Measurements from ENCODE around the gene ADAMTS18.

The ADAMTS18 gene

DNA sequence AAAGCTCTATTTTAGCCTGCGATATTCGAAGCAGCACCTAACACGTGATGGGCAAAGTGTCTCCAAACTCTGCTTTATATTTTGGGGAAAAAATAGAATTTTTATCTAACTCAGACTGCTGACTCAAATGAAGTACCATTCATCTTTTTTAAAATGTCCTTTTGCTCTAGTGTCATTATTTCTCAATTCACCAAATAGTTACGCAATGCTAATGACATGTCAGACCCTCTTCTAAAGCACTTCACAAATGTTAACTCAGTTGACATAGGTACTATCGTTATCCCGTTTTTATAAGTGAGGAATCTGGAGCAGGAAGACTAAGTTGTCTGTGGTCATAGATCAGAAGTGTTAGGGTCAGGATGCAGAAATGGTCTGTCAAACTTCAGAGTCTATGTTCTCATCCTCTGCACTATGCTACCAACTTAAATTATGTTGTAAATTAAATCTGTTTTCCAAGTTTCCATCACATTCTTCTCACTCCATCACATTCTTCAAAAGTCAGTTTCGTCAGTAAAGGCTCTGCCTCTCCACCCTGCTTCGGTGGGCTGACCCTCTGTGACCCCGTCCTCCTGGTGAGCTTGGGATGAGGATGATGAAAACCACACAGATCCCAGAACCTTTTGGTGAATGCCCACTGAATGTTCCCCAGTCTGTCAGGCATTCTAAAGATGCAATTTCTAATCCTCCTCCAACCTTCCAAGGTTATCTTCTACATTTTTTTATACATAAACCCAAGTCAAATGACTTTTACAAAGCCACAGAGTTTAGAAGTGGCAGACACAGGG lies 102.8 kb downstream of the ADAMTS18 start:
- no peak for ATAC-seq (ENCODE audit: insufficient read depth, low read depth)
- no peaks in the 10 kb centered on the region for H3K4me1 ChIP-seq (ENCODE audit: insufficient read depth, low read length)
- H4K20me1 ChIP-seq (ENCODE audit: insufficient read depth, low read length), result no peaks in the 10 kb centered on the region
- TF ChIP-seq, protein P1, sequence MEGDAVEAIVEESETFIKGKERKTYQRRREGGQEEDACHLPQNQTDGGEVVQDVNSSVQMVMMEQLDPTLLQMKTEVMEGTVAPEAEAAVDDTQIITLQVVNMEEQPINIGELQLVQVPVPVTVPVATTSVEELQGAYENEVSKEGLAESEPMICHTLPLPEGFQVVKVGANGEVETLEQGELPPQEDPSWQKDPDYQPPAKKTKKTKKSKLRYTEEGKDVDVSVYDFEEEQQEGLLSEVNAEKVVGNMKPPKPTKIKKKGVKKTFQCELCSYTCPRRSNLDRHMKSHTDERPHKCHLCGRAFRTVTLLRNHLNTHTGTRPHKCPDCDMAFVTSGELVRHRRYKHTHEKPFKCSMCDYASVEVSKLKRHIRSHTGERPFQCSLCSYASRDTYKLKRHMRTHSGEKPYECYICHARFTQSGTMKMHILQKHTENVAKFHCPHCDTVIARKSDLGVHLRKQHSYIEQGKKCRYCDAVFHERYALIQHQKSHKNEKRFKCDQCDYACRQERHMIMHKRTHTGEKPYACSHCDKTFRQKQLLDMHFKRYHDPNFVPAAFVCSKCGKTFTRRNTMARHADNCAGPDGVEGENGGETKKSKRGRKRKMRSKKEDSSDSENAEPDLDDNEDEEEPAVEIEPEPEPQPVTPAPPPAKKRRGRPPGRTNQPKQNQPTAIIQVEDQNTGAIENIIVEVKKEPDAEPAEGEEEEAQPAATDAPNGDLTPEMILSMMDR (IDR thresholded peaks at IDR 0.05; ENCODE audit: borderline replicate concordance, extremely low read depth, low read length, poor library complexity, severe bottlenecking), result no peak
- TF ChIP-seq EZH2 (IDR thresholded peaks at IDR 0.05; ENCODE audit: borderline replicate concordance, low read depth, low read length, severe bottlenecking), result no peak
- DNase-seq, result no peak
- H3K4me3 ChIP-seq (ENCODE audit: low read depth in 1 of 2, low read length in 2 of 2), result no peak overlapping the region
- H3K36me3 ChIP-seq (ENCODE audit: insufficient read depth, low read length), result no peaks in the 10 kb centered on the region
- no peaks in the 10 kb centered on the region for H3K27me3 ChIP-seq (ENCODE audit: insufficient read depth, low read length, poor library complexity)
- H3K9ac ChIP-seq (ENCODE audit: low read depth, low read length), result no peak overlapping the region
- H3K9me3 ChIP-seq (ENCODE audit: insufficient read depth, low read length, severe bottlenecking), result no peaks in the 10 kb centered on the region
- H3K27ac ChIP-seq (ENCODE audit: low read length), result no peak overlapping the region
- H3K79me2 ChIP-seq (ENCODE audit: insufficient read depth, low read length), result no peaks in the 10 kb centered on the region
- H3K4me2 ChIP-seq (ENCODE audit: insufficient read depth, low read length), result no peak overlapping the region
- no peak overlapping the region for H2AFZ ChIP-seq (ENCODE audit: low read depth, low read length)

DNA sequence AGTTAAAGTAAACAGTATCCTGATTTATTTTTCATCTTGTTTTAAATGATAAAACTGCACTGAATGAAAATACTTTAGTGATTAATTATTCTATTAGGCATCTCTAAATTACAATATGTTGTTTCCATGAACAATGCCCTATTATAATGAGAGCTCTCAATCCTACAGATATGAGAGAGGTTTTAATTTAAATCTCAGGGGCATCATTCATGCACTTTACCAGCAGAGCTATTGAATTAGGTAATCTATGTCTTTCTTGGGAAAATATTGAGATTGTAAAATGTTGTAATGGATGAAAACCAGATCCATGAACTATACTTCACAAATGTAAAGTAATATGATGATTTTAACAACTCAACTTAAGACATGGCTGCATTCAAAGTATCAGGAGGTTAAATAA lies 103.8 kb downstream of the ADAMTS18 start:
- H3K4me1 ChIP-seq (ENCODE audit: insufficient read depth, low read length), result no peaks in the 10 kb centered on the region
- TF ChIP-seq EZH2 (IDR thresholded peaks at IDR 0.05; ENCODE audit: borderline replicate concordance, low read depth, low read length, severe bottlenecking), result no peak
- H3K27me3 ChIP-seq (ENCODE audit: insufficient read depth, low read length, poor library complexity), result no peaks in the 10 kb centered on the region
- H4K20me1 ChIP-seq (ENCODE audit: insufficient read depth, low read length), result no peaks in the 10 kb centered on the region
- no peak overlapping the region for H3K9ac ChIP-seq (ENCODE audit: low read depth, low read length)
- DNase-seq, result no peak
- H3K9me3 ChIP-seq (ENCODE audit: insufficient read depth, low read length, severe bottlenecking), result no peaks in the 10 kb centered on the region
- no peaks in the 10 kb centered on the region for H3K79me2 ChIP-seq (ENCODE audit: insufficient read depth, low read length)
- no peak for ATAC-seq (ENCODE audit: insufficient read depth, low read depth)
- no peak overlapping the region for H2AFZ ChIP-seq (ENCODE audit: low read depth, low read length)
- no peaks in the 10 kb centered on the region for H3K36me3 ChIP-seq (ENCODE audit: insufficient read depth, low read length)
- no peak overlapping the region for H3K27ac ChIP-seq (ENCODE audit: low read length)
- no peak overlapping the region for H3K4me3 ChIP-seq (ENCODE audit: low read depth in 1 of 2, low read length in 2 of 2)
- no peak overlapping the region for H3K4me2 ChIP-seq (ENCODE audit: insufficient read depth, low read length)

DNA sequence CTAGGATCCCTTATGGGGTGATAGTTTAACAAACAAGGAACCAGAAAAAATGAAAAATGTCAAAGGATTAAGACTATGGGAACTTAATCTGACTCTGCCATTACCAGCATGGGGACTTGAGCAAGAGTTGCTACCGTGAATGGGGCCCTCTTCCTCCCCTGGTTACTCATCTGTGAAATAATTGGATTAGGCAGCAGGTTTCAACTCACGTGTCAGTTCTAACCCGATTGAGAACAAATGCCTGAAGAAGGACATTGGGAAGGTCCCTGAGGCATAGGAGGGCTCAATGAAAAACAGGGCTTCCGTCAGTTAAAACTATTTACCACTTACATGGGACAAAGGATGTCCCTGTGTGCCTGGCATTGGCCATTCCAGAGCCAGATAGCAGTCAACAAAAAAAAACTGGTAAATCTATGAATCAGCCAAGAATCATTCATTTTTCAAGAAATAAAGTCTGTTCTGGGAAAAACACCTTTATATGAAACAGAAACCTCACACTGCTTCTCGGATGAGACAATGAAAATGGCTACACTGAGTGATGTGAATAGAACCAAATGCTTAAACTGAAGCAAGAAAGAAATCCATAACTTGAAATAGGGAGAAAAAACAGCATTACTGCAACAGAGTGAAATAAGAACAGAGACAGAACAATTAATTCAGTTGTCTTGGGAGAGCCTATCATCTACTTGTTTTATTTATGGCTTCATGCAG lies 104.3 kb downstream of the ADAMTS18 start:
- no peaks in the 10 kb centered on the region for H3K9me3 ChIP-seq (ENCODE audit: insufficient read depth, low read length, severe bottlenecking)
- no peaks in the 10 kb centered on the region for H3K27me3 ChIP-seq (ENCODE audit: insufficient read depth, low read length, poor library complexity)
- no peak overlapping the region for H3K4me2 ChIP-seq (ENCODE audit: insufficient read depth, low read length)
- no peaks in the 10 kb centered on the region for H4K20me1 ChIP-seq (ENCODE audit: insufficient read depth, low read length)
- H3K4me1 ChIP-seq (ENCODE audit: insufficient read depth, low read length), result no peaks in the 10 kb centered on the region
- no peak overlapping the region for H2AFZ ChIP-seq (ENCODE audit: low read depth, low read length)
- TF ChIP-seq, protein P1 (IDR thresholded peaks at IDR 0.05; ENCODE audit: borderline replicate concordance, extremely low read depth, low read length, poor library complexity, severe bottlenecking), result no peak
- no peak for TF ChIP-seq EZH2 (IDR thresholded peaks at IDR 0.05; ENCODE audit: borderline replicate concordance, low read depth, low read length, severe bottlenecking)
- H3K9ac ChIP-seq (ENCODE audit: low read depth, low read length), result no peak overlapping the region
- no peaks in the 10 kb centered on the region for H3K36me3 ChIP-seq (ENCODE audit: insufficient read depth, low read length)
- no peak overlapping the region for H3K4me3 ChIP-seq (ENCODE audit: low read depth in 1 of 2, low read length in 2 of 2)
- H3K79me2 ChIP-seq (ENCODE audit: insufficient read depth, low read length), result no peaks in the 10 kb centered on the region
- no peak overlapping the region for H3K27ac ChIP-seq (ENCODE audit: low read length)
- DNase-seq (no peak), ATAC-seq (ENCODE audit: insufficient read depth, low read depth) (no peak)

DNA sequence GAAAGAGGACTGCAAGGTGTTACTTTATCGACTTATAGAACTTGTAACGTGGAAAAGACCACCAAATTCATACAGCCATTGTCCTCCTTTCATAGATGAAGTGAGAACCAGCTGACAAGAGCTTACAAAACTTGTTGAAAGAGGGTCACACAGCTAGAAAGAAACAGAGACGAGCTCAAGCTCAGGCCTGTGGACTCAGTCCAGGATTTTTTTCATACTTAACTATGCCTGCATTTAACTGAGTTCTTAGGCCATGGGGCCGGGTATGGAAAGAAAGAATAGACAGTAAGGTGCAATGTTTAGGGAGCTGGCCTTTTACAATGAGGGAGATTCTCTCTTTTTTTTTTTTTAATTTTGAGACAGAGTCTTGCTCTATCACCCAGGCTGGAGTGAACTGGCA lies 106.1 kb downstream of the ADAMTS18 start:
- Histone ChIP-seq H3K4me1 (ENCODE audit: insufficient read depth, low read length) (peaks cover 14% of the 10 kb centered on the region), H3K79me2 (ENCODE audit: insufficient read depth, low read length) (no peaks in the 10 kb centered on the region), H3K4me2 (ENCODE audit: insufficient read depth, low read length) (no peak overlapping the region), H3K4me3 (ENCODE audit: low read depth in 1 of 2, low read length in 2 of 2) (no peak overlapping the region), H4K20me1 (ENCODE audit: insufficient read depth, low read length) (no peaks in the 10 kb centered on the region), H3K27me3 (ENCODE audit: insufficient read depth, low read length, poor library complexity) (no peaks in the 10 kb centered on the region), H3K9me3 (ENCODE audit: insufficient read depth, low read length, severe bottlenecking) (no peaks in the 10 kb centered on the region), H3K27ac (ENCODE audit: low read length) (no peak overlapping the region), H3K36me3 (ENCODE audit: insufficient read depth, low read length) (no peaks in the 10 kb centered on the region), H2AFZ (ENCODE audit: low read depth, low read length) (no peak overlapping the region), H3K9ac (ENCODE audit: low read depth, low read length) (no peak overlapping the region)
- TF ChIP-seq EZH2 (IDR thresholded peaks at IDR 0.05; ENCODE audit: borderline replicate concordance, low read depth, low read length, severe bottlenecking), result no peak
- ATAC-seq (ENCODE audit: insufficient read depth, low read depth), result no peak
- DNase-seq, result no peak

All from DND-41 (cell line).